H1 (cell line): ENCODE measurements around the gene SNRPA1. TPM values are rescaled to one million over a fixed set of nuclear protein-coding genes. Genes with fewer than 3 reads are reported as not detected.

ENCODE experiments used
- BACH1 ChIP-seq: IDR thresholded peaks from 2 replicates; pipeline ENCODE4 v1.6.1; 2012; ENCODE audit warnings: low read length, improper control_type of control experiment
- KDM5A ChIP-seq: fragments of 200-600 bp; IDR thresholded peaks from 2 replicates; pipeline ENCODE4 v1.7.1; 2012; ENCODE audit warnings: mild to moderate bottlenecking, low read length, inconsistent platforms, mixed read lengths
- SIN3A ChIP-seq, 2 experiments: IDR thresholded peaks in 1 of 2; conservative IDR thresholded peaks in 1 of 2; 2 replicates each; pipeline ENCODE4 v1.6.1; 2011 to 2012; ENCODE audit warnings: low read length in 2 of 2, improper control_type of control experiment in 1 of 2, low read depth in 1 of 2, mild to moderate bottlenecking in 1 of 2
- polyA plus RNA-seq, 7 experiments: library from polyadenylated mRNA; depleted of rRNA in 3 of 7; stranded (reverse) in 5 of 7; unstranded in 2 of 7; fragments of >200 nt in 5 of 7; fragments of 200-250 nt in 2 of 7; gene quantifications; 1 replicate in 5 of 7; 2 replicates in 1 of 7; 4 replicates in 1 of 7; pipeline versions ENCODE4 v1.2.1 to v1.2.3, GENCODE V29; 2011 to 2013; ENCODE audit warnings: missing spikeins in 2 of 7, mixed read lengths in 2 of 7
- total RNA-seq: library from RNA; stranded (reverse); fragmentation: NEBNext Ultra II Directional; extraction: Animal tissue kit (Norgen Biotek cat#: 25700); gene quantifications from 2 replicates; pipeline ENCODE4 v1.2.1, GENCODE V29; 2021
- TF ChIP-seq, protein P1 (sequence below): IDR thresholded peaks from 2 replicates; pipeline ENCODE4 v1.6.1; 2012; ENCODE audit warnings: low read length, inconsistent platforms

SNRPA1 gene
- total and polyA plus RNA-seq, 2 of the 8 experiments (the other 6 are each of a cell fraction or from before 2014, with no cell fraction given): 140 to 221 TPM

DNA sequence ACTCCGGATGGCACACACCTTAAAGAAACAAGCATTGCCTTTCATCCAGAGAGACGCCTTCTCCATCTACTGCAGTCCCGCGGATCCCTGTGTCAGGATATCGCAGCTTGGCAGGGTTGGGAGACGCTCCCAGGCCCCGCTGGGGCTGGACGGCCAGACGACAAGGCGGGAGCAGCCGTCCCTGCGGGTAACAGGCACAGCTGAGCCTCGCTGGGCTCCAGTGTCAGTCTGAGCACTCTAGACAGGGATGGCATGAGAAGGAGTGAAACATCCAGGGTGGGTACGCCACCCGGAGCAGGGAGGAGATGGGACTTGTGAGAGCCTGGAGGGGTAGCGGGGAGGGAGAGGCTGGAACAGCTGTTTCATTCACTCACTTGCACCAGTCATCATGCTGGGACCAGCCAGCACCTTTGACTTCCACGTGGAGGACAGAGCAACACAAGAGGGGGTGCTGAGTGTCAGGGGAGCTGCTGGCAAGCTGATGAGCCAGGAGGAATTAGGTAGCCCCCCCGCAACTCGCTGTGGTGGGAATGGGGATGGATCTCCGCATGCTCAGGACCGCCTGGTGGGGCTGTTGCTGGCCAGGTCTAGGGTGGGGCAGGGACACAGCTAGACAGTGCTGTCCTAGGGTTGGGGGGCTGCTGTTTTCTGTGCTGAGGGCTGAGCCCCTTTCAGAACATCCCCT is 31.6 kb upstream of the SNRPA1 start (continued):
- TF ChIP-seq SIN3A (conservative IDR thresholded peaks at IDR 0.05 in 1 of 2, IDR thresholded peaks at IDR 0.05 in 1 of 2; ENCODE audit: low read depth in 1 of 2, low read length in 2 of 2) (no peak), BACH1 (no peak), KDM5A (no peak)
- TF ChIP-seq, protein P1, sequence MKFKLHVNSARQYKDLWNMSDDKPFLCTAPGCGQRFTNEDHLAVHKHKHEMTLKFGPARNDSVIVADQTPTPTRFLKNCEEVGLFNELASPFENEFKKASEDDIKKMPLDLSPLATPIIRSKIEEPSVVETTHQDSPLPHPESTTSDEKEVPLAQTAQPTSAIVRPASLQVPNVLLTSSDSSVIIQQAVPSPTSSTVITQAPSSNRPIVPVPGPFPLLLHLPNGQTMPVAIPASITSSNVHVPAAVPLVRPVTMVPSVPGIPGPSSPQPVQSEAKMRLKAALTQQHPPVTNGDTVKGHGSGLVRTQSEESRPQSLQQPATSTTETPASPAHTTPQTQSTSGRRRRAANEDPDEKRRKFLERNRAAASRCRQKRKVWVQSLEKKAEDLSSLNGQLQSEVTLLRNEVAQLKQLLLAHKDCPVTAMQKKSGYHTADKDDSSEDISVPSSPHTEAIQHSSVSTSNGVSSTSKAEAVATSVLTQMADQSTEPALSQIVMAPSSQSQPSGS: no peak
